GM19351 (cell line): ENCODE measurements around the gene PCDHB16.
"Not testable (repeated sequence)": the region's sequence is repeated elsewhere in the genome, so short reads cannot be mapped to it uniquely, and the experiment has no call there.

Experiments used
- ATAC-seq: cut with Tn5 transposase; IDR thresholded peaks from one replicate; pipeline ENCODE4 v1.9.1; 2021; ENCODE audit warnings: mild to moderate bottlenecking, moderate library complexity; ENCODE audit not compliant: unreplicated experiment

PCDHB16 gene

DNA sequence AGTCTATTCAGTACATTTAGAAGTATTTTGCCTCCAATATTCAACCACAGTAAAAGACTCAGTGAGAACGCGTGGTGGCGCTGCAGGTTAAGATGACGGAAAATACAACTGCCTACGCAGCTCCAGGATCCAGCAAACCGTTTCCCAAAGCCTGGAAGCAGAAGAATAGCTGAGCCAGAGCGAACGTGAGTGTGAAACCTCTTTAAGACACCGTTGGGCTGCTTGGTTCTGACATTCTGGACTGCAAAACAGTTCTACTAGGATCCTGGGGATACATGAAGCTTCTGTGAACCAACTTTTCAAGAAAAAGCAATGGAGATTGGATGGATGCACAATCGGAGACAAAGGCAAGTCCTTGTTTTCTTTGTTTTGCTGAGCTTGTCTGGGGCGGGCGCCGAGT lies at the start of gene PCDHB16:
TSS of gene PCDHB16 (plus strand) at position 140 of the 400 bp plus-strand sequence. CDS start at position 313, 173 bp downstream.
- no peak for ATAC-seq

DNA sequence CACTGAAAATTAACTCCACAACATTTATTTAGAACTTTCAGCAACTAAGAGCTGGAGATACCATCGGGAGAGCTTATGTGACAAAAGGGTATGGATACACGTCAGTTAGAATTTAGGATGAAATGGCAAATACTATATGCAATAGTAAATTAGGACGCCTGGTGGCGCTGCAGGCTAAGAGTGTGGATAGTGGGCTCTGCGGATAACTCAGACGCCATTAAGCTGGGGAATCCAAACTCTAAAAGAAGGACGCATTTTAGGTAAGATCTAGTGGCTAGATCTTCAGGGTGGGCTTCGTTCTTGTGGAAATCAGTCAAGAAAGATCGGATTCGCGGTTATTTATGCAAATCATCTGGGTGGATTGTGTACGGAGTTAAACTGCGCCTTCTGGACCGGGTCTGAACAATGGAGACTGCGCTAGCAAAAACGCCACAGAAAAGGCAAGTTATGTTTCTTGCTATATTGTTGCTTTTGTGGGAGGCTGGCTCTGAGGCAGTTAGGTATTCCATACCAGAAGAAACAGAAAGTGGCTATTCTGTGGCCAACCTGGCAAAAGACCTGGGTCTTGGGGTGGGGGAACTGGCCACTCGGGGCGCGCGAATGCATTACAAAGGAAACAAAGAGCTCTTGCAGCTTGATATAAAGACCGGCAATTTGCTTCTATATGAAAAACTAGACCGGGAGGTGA lies 47.0 kb upstream of the PCDHB16 start, which contains the start of gene PCDHB5:
TSS of gene PCDHB5 (plus strand) at position 177 of the 688 bp plus-strand sequence. CDS start at position 406, 229 bp downstream.
- ATAC-seq, result no peak

DNA sequence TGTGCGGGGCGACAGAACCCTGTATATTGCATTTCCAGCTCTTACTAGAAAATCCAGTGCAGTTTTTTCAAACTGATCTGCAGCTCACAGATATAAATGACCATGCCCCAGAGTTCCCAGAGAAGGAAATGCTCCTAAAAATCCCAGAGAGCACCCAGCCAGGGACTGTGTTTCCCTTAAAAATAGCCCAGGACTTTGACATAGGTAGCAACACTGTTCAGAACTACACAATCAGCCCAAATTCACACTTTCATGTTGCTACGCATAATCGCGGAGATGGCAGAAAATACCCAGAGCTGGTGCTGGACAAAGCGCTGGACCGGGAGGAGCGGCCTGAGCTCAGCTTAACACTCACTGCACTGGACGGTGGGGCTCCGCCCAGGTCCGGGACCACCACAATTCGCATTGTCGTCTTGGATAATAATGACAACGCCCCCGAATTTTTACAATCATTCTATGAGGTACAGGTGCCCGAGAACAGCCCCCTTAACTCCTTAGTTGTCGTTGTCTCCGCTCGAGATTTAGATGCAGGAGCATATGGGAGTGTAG lies 46.4 kb upstream of the PCDHB16 start:
- ATAC-seq, result no peak

DNA sequence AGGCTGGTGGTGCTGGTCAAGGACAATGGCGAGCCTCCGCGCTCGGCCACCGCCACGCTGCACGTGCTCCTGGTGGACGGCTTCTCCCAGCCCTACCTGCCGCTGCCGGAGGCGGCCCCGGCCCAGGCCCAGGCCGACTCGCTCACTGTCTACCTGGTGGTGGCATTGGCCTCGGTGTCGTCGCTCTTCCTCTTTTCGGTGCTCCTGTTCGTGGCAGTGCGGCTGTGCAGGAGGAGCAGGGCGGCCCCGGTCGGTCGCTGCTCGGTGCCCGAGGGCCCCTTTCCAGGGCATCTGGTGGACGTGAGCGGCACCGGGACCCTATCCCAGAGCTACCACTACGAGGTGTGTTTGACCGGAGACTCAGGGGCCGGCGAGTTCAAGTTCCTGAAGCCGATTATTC lies 44.8 kb upstream of the PCDHB16 start:
- ATAC-seq, result not testable (repeated sequence)

DNA sequence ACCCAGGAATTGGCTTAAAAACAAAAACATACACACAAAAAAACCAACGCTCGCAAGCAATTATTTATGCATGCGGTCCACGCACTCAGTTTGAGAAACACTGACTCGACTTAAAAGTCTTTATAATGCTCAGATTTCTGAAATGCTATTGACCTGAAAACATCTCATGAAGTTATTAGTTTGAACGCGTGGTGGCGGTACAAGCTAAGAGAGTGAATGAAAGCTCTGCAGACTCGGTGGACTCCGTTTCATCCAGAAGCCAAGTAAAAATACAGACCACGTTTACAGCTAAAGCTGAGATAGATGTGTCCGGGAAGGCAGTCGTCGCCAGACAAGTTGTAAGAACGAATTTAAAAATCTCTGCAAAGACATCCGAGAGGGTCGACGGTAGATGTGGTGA lies 32.4 kb upstream of the PCDHB16 start, which contains the start of gene PCDHB6:
TSS of gene PCDHB6 (plus strand) at position 246 of the 400 bp plus-strand sequence. CDS start 201 bp downstream, outside the sequence.
- ATAC-seq, result no peak

DNA sequence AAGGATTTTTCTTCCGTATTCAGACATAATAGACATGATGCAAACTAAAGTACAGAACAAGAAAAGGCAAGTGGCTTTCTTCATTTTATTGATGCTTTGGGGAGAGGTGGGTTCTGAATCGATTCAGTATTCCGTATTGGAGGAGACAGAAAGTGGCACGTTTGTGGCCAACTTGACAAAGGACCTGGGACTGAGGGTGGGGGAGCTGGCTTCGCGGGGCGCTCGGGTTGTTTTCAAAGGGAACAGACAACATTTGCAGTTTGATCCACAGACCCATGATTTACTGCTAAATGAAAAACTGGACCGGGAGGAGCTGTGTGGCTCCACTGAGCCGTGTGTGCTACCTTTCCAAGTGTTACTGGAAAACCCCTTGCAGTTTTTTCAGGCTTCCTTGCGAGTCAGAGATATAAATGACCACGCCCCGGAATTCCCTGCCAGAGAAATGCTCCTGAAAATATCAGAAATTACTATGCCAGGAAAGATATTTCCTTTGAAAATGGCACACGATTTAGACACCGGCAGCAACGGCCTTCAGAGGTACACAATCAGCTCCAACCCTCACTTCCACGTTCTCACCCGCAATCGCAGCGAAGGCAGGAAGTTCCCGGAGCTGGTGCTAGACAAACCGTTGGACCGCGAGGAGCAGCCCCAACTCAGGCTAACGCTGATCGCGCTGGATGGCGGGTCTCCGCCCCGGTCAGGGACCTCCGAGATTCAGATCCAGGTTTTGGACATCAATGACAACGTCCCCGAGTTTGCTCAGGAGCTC lies 31.8 kb upstream of the PCDHB16 start:
- ATAC-seq, result no peak

DNA sequence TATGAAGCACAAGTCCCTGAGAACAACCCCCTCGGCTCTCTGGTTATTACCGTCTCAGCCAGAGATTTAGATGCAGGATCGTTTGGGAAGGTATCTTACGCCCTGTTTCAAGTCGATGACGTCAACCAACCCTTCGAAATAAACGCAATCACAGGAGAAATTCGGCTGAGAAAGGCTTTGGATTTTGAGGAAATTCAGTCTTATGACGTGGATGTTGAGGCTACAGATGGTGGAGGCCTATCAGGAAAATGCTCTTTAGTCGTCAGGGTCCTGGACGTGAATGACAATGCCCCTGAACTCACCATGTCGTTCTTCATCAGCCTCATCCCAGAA lies 31.2 kb upstream of the PCDHB16 start:
- ATAC-seq, result no peak

DNA sequence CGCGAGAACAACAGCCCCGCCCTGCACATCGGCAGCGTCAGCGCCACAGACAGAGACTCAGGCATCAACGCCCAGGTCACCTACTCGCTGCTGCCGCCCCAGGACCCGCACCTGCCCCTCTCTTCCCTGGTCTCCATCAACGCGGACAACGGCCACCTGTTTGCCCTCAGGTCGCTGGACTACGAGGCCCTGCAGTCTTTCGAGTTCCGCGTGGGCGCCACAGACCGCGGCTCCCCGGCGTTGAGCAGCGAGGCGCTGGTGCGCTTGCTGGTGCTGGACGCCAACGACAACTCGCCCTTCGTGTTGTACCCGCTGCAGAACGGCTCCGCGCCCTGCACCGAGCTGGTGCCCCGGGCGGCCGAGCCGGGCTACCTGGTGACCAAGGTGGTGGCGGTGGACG lies 30.6 kb upstream of the PCDHB16 start:
- not testable (repeated sequence) for ATAC-seq

DNA sequence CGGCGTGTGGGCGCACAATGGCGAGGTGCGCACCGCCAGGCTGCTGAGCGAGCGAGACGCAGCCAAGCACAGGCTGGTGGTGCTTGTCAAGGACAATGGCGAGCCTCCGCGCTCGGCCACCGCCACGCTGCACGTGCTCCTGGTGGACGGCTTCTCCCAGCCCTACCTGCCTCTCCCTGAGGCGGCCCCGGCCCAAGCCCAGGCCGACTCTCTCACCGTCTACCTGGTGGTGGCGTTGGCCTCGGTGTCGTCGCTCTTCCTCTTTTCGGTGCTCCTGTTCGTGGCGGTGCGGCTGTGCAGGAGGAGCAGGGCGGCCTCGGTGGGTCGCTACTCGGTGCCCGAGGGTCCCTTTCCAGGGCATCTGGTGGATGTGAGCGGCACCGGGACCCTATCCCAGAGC lies 30.1 kb upstream of the PCDHB16 start:
- ATAC-seq, result not testable (repeated sequence)

DNA sequence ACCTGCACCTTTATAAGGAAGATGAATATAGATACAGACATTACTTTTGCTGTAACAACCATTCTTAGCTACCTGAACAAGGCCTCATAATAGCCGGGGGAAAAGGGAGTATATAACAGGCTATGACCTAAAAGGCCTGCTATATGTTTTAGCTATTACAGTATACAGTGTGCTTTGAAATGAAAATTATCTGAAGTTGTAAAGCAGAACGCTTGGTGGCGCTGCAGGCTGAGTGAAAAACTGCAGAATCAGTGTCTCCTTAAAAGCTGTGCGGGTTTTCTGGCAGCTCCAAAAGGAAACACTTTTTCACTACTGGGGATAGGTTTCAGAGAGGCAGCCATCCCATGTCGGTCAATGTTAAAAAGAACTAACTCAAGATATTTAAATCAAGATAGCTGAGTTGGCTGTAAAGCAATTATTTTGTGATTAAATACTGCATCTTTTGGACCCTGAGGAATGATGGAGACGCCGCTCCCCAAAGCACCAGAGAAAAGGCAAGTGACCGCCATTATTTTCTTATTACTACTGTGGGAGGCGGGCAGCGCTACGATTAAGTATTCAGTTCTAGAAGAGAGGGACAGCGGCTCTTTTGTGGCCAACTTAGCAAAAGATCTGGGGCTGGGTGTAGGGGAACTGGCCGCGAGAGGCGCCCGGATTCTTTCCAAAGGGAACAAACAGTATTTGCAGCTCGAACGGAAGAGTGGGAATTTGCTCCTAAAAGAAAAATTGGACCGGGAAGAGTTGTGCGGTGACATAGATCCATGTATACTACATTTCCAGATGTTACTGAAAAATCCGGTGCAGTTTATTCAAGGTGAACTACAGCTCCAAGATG lies 26.4 kb upstream of the PCDHB16 start:
- ATAC-seq, result no peak

DNA sequence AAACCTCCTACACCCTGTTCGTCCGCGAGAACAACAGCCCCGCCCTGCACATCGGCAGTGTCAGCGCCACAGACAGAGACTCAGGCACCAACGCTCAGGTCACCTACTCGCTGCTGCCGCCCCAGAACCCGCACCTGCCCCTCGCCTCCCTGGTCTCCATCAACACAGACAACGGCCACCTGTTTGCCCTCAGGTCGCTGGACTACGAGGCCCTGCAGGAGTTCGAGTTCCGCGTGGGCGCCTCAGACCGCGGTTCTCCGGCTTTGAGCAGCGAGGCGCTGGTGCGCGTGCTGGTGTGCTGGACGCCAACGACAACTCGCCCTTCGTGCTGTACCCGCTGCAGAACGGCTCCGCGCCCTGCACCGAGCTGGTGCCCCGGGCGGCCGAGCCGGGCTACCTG lies 24.8 kb upstream of the PCDHB16 start:
- not testable (repeated sequence) for ATAC-seq

DNA sequence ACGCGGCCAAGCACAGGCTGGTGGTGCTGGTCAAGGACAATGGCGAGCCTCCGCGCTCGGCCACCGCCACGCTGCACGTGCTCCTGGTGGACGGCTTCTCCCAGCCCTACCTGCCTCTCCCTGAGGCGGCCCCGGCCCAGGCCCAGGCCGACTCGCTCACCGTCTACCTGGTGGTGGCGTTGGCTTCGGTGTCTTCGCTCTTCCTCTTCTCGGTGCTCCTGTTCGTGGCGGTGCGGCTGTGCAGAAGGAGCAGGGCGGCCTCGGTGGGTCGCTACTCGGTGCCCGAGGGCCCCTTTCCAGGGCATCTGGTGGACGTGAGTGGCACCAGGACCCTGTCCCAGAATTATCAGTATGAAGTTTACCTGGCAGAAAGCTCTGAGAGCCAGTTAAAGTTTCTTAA lies 24.3 kb upstream of the PCDHB16 start:
- not testable (repeated sequence) for ATAC-seq

DNA sequence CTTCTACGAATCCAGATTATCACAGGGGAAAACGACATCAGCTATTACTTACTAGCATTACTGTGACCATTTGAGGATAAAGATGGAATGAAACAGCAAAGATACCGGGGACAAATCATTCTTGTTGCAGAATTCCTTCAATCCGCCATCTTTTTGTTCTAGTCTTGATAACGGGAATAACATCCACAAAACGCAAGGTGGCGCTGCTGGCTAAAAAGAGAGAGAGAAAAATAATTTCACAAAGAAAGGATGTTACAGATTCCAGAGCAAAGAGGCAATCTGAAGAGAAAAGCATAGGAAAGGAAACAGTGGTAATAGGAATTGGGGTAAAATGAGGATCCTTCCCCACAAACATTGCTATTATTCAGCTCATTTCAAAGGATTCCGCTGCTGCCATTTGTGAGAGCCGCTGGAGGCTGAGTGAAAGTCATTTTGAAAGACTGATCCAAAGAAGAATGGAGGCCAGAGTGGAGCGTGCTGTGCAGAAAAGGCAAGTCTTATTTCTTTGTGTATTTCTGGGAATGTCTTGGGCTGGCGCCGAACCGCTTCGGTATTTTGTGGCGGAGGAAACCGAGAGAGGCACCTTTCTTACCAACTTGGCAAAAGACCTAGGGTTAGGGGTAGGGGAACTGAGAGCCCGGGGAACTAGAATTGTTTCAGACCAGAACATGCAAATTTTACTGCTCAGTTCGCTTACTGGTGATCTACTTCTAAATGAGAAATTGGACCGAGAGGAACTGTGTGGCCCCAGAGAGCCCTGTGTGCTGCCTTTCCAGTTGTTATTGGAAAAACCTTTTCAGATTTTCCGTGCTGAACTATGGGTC lies 9.6 kb upstream of the PCDHB16 start, which contains the start of gene PCDHB7:
TSS of gene PCDHB7 (plus strand) at position 264 of the 824 bp plus-strand sequence. CDS start at position 456, 192 bp downstream.
- no peak for ATAC-seq

DNA sequence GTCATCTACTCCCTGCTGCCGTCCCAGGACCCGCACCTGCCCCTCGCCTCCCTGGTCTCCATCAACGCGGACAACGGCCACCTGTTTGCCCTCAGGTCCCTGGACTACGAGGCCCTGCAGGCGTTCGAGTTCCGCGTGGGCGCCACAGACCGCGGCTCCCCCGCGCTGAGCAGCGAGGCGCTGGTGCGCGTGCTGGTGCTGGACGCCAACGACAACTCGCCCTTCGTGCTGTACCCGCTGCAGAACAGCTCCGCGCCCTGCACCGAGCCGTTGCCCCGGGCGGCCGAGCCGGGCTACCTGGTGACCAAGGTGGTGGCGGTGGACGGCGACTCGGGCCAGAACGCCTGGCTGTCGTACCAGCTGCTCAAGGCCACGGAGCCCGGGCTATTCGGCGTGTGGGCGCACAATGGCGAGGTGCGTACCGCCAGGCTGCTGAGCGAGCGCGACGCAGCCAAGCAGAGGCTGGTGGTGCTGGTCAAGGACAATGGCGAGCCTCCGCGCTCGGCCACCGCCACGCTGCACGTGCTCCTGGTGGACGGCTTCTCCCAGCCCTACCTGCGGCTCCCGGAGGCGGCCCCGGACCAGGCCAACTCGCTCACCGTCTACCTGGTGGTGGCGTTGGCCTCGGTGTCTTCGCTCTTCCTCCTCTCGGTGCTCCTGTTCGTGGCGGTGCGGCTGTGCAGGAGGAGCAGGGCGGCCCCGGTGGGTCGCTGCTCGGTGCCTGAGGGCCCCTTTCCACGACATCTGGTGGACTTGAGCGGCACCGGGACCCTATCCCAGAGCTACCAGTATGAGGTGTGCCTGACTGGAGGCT lies 7.7 kb upstream of the PCDHB16 start:
- not testable (repeated sequence) for ATAC-seq

DNA sequence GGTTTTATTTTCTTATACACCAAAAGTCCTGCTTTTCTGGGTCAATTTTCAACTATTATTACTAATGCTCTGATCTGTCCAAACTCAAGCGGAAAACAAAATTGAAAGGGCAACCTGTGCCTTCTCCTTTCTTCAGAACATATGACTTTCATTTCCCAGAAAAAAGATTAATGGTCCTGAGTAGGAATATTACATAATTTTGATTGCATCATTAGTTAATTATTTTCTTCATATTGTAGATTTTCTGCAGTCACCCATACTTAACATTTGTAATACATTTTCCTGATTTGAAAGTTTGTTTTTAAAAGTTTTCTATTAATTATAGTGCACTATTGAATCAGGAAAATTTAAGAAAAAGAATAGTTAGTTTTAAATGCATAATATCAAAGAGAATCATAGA lies 6.3 kb upstream of the PCDHB16 start:
- no peak for ATAC-seq

DNA sequence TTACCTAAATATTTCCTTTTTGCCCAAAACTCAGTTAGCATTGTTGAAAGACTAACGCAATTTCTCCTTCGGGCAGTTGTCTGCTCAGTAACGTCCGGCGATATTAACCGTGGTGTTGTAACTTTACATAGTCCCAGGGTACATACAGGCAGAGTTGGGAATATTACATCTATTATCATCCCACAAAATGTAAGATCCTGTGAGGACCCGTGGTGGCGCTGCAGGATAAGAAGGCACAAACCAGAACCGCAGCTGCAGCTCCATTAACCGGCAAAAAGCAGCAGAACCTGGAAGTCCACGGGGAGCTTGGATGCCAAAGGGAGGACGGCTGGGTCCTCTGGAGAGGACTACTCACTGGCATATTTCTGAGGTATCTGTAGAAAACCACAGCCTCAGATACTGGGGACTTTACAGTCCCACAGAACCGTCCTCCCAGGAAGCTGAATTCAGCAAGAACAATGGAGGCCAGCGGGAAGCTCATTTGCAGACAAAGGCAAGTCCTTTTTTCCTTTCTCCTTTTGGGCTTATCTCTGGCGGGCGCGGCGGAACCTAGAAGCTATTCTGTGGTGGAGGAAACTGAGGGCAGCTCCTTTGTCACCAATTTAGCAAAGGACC lies 4.5 kb upstream of the PCDHB16 start, which contains the start of gene PCDHB8:
TSS of gene PCDHB8 (plus strand) at position 214 of the 615 bp plus-strand sequence. CDS start at position 459, 245 bp downstream.
- ATAC-seq, result not testable (repeated sequence)

DNA sequence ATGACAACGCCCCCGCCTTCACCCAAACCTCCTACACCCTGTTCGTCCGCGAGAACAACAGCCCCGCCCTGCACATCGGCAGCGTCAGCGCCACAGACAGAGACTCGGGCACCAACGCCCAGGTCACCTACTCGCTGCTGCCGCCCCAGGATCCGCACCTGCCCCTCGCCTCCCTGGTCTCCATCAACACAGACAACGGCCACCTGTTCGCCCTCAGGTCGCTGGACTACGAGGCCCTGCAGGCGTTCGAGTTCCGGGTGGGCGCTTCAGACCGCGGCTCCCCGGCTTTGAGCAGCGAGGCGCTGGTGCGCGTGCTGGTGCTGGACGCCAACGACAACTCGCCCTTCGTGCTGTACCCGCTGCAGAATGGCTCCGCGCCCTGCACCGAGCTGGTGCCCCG lies 2.8 kb upstream of the PCDHB16 start:
- ATAC-seq, result not testable (repeated sequence)

DNA sequence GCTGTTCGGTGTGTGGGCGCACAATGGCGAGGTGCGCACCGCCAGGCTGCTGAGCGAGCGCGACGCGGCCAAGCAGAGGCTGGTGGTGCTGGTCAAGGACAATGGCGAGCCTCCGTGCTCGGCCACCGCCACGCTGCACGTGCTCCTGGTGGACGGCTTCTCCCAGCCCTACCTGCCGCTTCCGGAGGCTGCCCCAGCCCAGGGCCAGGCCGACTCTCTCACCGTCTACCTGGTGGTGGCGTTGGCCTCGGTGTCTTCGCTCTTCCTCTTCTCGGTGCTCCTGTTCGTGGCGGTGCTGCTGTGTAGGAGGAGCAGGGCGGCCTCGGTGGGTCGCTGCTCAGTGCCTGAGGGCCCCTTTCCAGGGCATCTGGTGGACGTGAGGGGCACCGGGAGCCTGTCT lies 2.3 kb upstream of the PCDHB16 start:
- not testable (repeated sequence) for ATAC-seq
